HuH-7 (cell line): ENCODE data around the gene STX10.

Experiments used
- DNase-seq: peaks from one replicate; pipeline ENCODE4 v3.0.0; 2011; ENCODE audit warnings: low spot score

The STX10 gene

GRCh38 chr19:13139633-13140311 is 10.4 kb downstream of the STX10 start:
- DNase-seq, result no peak

DNA sequence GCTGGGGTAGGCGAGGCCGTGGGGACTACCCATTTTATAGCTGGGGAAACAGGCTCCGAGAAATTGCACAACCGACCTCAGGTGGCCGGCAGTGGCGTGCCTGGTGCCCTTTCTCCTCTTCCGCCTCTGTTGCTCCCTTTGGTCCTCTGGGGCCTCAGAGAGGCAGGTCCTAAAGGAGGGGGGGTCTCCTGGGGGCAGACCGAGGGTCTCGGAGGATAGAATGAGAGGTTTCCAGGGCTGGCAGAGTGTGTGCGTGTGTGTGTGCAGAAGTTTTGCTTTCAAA is 11.3 kb downstream of the STX10 start:
- DNase-seq, result no peak

DNA sequence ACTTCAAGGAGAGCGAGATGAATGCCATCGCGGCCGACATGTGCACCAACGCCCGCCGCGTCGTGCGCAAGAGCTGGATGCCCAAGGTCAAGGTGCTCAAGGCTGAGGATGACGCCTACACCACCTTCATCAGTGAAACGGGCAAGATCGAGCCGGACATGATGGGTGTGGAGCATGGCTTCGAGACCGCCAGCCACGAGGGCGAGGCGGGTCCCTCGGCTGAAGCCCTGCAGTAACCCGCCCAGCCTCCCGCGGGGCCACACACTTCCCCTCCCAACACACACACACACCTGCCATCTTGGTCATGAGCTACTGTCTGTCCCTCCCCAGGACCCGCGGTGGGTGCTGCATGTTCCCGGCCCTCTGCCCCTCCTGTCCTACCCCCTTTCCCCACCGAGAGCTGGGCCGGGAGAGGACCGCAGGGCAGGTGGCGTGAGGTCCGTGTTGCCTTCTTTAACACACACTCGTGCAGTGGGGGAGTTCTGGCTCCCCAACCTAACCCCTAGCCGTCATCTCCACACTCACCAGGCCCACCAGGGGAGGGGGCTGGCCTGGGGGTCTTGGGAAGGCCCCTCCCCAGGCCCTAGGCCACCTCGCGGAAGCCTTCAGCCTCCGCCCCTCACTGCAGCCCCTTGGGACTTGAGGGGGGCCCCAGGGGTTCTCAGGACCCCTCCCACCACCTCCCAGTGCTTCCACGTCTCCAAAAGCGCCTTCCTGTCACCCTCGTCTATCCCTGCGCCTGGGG is 11.8 kb downstream of the STX10 start:
- DNase-seq, result no peak

GRCh38 chr19:13137290-13137794 is 12.8 kb downstream of the STX10 start:
- no peak for DNase-seq

- no peak for DNase-seq
These were observed 14.8 kb downstream of the STX10 start for GRCh38 chr19:13135068-13136062.

- no peak for DNase-seq
These were observed 15.5 kb downstream of the STX10 start for GRCh38 chr19:13134626-13135025.

- no peak for DNase-seq
These were observed 16.8 kb downstream of the STX10 start for GRCh38 chr19:13133241-13133870.

- DNase-seq, result no peak
These were observed 17.5 kb downstream of the STX10 start for GRCh38 chr19:13132471-13133180.

DNA sequence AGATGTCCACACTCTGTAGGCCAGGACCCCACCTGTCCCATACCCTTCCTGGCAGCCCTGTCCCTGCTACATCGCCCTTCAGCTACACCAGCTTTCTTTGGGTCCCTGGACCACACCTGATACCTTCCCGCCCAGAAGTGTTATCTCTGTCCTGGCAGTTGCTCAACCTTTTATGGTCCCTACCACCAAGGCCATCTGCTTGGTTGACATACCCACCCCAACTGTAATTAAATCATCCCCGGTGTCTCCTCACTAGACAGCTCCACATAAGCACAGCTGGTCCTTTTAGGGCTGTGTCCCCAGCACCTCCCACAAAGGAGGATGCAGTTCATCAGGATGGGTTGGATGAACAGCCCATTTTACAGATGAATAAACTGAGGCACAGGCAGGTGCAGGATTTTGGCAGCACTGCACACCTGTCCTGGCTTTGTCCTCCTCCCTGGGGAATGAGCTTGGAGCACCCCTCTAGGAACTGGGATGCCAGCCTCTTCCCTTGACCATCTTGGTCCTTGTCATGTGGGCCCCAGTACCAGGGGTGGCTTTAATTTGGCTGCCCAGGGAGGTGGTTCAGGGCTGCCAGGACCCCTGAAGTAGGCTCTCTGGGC is 19.2 kb downstream of the STX10 start:
- DNase-seq, result no peak

DNA sequence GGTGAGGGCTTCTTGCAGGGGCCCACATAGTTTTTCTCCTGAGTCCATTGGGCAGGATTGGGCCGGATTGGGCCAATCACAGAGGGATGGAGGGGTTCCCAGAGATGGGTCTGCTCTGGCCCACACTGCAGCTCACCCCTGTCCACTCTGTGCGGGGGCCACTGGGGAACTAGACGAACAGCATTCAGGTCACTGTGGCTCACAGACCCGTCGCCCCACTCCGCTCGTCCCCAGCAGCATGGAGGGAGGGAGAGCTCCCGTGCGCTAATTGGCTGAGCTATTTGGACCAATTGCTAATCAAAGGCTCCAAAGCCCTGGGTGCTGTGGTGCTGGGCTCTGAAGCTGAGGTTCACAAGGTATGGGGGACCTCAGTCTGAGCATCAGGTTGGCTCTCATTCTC is 20.8 kb downstream of the STX10 start:
- no peak for DNase-seq

- DNase-seq, result no peak
These were observed 21.6 kb downstream of the STX10 start for GRCh38 chr19:13128583-13128982.

DNA sequence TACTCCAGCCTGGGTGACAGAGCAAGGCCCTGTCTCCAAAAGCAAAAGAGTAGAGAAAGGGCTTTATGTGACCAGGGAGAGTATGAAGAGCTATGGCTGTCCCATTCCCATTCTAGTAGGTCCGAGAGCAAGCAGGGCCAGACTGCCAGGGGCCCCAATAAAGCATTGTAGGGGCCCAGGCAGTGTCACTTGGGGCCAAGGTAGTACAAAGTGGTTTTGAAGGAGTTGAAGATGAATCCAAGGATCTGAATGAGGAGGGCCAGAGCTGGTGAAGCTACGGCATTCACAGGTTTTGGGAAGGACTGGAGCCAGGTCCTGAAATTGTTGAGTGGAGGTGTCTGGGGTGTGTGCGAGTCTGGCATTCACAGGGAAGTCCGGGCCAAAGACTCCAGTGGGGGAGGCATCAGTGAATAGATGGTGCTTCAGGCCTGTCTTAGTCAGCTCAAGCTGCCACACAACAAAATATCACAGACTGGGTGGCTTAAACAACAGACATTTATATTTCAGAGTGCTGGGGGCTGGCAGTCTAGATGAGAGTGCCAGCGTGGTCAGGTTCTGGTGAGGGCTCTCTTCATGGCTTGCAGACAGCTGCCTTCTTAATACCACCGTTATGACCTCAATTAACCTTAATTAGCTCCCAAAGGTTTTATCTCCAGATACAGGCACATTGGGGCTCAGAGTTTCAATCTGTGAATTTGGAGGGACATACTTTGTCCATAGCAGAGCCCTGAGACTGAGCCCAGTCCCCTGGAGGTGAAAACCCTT is 22.2 kb downstream of the STX10 start:
- no peak for DNase-seq

GRCh38 chr19:13127051-13127450 is 23.1 kb downstream of the STX10 start:
- no peak for DNase-seq

GRCh38 chr19:13122980-13123957 is 26.9 kb downstream of the STX10 start:
- DNase-seq, result no peak

DNA sequence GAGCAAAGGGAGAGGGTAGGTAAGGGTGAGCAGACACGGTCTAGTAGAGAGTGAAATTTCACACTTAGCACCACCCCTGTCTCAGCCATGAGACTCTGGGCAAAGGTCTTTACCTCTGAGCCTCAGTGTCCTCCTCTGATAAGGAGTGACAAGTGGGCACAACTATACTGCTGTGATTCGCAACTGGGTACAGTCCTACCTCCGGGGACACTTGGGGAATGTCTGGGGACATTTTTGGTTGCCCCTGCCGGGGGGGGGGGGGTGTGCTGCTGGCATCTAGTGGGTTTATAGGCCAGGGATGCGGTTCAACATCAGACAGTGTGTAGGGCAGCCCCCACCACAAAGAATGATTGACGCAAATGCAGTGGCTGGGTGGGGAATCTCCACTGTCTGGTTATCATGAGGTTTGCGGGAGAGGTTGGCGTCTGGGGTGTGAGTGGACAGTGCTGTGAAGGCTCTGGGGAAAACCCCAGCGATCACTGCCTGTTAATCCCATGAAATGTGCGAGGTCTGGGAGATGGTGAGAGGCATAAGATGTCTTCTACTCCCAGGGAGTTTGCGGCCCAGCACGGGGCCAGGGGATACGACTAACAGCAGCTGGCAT is 27.8 kb downstream of the STX10 start:
- DNase-seq, result no peak

GRCh38 chr19:13121551-13122274 is 28.5 kb downstream of the STX10 start:
- DNase-seq, result no peak

DNA sequence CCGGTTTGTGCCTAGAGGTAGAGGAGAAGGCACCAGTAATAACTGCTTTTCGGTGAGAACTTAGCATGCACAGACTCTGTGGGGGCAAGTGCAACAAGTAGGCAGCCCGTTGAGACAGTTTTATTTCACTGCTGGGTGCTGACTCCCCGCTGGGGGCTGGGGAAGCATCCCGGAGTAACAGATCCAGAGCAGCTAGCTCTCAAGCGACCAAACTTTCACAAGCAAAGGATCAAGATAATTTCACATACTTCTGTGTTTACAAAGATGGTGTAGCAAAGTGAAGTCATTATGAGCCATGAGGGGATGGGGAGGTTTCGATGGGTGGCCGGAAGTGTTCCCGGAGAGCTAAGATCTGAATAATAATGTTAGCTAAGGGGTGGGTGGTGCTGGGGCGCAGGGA is 29.4 kb downstream of the STX10 start:
- DNase-seq, result no peak

GRCh38 chr19:13120031-13120430 is 30.1 kb downstream of the STX10 start:
- no peak for DNase-seq
